Measurements from ENCODE around the gene AVP. TPM values are rescaled to one million over a fixed set of nuclear protein-coding genes. Genes with fewer than 3 reads are reported as not detected.

The AVP gene
- total and polyA plus RNA-seq, 9 of the 15 experiments (the other 6 are each of a cell fraction or from before 2014, with no cell fraction given), result not detected

DNA sequence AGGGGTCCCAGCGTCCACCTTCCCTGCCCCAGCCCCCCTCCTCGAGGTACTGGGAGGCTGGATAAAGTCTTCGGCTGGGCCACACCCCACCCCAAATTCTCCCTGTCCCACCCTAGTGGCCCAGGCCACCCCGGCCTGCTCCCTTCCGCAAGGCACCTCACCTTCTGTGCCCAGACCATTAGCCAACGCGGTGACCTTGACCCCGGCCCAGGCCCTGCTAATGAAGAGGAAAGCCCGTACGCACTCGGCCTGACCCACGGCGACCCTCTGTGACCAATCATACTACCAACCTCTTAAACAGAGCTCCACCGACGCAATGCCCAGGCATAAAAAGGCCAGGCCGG lies 13.3 kb downstream of the AVP start:
- intact Hi-C loops (cut with micrococcal nuclease), result no loop called here
- no peak overlapping the region for H3K4me2 ChIP-seq (ENCODE audit: insufficient read depth, low read length)
- TF ChIP-seq OTX1 (CRISPR knock-in tag; IDR thresholded peaks at IDR 0.05) (no peak), RBFOX2 (IDR thresholded peaks at IDR 0.05; ENCODE audit: low read depth, low read length) (no peak), CHD2 (IDR thresholded peaks at IDR 0.05; ENCODE audit: low read depth, low read length) (no peak), XRCC4 (IDR thresholded peaks at IDR 0.05; ENCODE audit: extremely low read depth, insufficient read depth, insufficient read length) (no peak), SIN3A (IDR thresholded peaks at IDR 0.05; ENCODE audit: borderline replicate concordance in 2 of 2, control insufficient read depth in 1 of 2, low read depth in 2 of 2, low read length in 2 of 2) (no peak), CXXC5 (CRISPR knock-in tag; IDR thresholded peaks at IDR 0.05) (no peak)
- TF ChIP-seq, protein P1, sequence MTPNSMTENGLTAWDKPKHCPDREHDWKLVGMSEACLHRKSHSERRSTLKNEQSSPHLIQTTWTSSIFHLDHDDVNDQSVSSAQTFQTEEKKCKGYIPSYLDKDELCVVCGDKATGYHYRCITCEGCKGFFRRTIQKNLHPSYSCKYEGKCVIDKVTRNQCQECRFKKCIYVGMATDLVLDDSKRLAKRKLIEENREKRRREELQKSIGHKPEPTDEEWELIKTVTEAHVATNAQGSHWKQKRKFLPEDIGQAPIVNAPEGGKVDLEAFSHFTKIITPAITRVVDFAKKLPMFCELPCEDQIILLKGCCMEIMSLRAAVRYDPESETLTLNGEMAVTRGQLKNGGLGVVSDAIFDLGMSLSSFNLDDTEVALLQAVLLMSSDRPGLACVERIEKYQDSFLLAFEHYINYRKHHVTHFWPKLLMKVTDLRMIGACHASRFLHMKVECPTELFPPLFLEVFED (CRISPR knock-in tag; conservative IDR thresholded peaks at IDR 0.05), result no peak
- TF ChIP-seq, protein P2, sequence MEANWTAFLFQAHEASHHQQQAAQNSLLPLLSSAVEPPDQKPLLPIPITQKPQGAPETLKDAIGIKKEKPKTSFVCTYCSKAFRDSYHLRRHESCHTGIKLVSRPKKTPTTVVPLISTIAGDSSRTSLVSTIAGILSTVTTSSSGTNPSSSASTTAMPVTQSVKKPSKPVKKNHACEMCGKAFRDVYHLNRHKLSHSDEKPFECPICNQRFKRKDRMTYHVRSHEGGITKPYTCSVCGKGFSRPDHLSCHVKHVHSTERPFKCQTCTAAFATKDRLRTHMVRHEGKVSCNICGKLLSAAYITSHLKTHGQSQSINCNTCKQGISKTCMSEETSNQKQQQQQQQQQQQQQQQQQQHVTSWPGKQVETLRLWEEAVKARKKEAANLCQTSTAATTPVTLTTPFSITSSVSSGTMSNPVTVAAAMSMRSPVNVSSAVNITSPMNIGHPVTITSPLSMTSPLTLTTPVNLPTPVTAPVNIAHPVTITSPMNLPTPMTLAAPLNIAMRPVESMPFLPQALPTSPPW (CRISPR knock-in tag; IDR thresholded peaks at IDR 0.05), result no peak
- TF ChIP-seq, protein P3, sequence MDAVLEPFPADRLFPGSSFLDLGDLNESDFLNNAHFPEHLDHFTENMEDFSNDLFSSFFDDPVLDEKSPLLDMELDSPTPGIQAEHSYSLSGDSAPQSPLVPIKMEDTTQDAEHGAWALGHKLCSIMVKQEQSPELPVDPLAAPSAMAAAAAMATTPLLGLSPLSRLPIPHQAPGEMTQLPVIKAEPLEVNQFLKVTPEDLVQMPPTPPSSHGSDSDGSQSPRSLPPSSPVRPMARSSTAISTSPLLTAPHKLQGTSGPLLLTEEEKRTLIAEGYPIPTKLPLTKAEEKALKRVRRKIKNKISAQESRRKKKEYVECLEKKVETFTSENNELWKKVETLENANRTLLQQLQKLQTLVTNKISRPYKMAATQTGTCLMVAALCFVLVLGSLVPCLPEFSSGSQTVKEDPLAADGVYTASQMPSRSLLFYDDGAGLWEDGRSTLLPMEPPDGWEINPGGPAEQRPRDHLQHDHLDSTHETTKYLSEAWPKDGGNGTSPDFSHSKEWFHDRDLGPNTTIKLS (IDR thresholded peaks at IDR 0.05; ENCODE audit: borderline replicate concordance, low read depth), result no peak
- TF ChIP-seq, protein P4, sequence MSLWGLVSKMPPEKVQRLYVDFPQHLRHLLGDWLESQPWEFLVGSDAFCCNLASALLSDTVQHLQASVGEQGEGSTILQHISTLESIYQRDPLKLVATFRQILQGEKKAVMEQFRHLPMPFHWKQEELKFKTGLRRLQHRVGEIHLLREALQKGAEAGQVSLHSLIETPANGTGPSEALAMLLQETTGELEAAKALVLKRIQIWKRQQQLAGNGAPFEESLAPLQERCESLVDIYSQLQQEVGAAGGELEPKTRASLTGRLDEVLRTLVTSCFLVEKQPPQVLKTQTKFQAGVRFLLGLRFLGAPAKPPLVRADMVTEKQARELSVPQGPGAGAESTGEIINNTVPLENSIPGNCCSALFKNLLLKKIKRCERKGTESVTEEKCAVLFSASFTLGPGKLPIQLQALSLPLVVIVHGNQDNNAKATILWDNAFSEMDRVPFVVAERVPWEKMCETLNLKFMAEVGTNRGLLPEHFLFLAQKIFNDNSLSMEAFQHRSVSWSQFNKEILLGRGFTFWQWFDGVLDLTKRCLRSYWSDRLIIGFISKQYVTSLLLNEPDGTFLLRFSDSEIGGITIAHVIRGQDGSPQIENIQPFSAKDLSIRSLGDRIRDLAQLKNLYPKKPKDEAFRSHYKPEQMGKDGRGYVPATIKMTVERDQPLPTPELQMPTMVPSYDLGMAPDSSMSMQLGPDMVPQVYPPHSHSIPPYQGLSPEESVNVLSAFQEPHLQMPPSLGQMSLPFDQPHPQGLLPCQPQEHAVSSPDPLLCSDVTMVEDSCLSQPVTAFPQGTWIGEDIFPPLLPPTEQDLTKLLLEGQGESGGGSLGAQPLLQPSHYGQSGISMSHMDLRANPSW (CRISPR knock-in tag; IDR thresholded peaks at IDR 0.05), result no peak
- TF ChIP-seq, protein P5, sequence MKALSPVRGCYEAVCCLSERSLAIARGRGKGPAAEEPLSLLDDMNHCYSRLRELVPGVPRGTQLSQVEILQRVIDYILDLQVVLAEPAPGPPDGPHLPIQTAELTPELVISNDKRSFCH (CRISPR knock-in tag; IDR thresholded peaks at IDR 0.05), result no peak
- TF ChIP-seq, protein P5 (tag; IDR thresholded peaks at IDR 0.05), result no peak
- TF ChIP-seq, protein P6, sequence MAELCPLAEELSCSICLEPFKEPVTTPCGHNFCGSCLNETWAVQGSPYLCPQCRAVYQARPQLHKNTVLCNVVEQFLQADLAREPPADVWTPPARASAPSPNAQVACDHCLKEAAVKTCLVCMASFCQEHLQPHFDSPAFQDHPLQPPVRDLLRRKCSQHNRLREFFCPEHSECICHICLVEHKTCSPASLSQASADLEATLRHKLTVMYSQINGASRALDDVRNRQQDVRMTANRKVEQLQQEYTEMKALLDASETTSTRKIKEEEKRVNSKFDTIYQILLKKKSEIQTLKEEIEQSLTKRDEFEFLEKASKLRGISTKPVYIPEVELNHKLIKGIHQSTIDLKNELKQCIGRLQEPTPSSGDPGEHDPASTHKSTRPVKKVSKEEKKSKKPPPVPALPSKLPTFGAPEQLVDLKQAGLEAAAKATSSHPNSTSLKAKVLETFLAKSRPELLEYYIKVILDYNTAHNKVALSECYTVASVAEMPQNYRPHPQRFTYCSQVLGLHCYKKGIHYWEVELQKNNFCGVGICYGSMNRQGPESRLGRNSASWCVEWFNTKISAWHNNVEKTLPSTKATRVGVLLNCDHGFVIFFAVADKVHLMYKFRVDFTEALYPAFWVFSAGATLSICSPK (IDR thresholded peaks at IDR 0.05; ENCODE audit: borderline replicate concordance), result no peak

More for the DNA sequence above, 13.3 kb downstream of the AVP start:
- no TSS peak for BruUV-seq (replicated peaks)
- H3K9me3 ChIP-seq (replicated peaks; ENCODE audit: control insufficient read depth, insufficient read depth, low read depth, low read length), result no peaks in the 10 kb centered on the region
- FAIRE-seq, result no peak
- peak in 1 of 4 experiments; percentile 1 for DNase-seq (ENCODE audit: extremely low read depth in 1 of 4, low spot score in 3 of 4)
- H2AFZ ChIP-seq (ENCODE audit: low read depth, low read length), result no peak overlapping the region
- no peaks in the 10 kb centered on the region for H3K79me2 ChIP-seq (ENCODE audit: control insufficient read depth, insufficient read depth, low read length)
- no peaks in the 10 kb centered on the region for H3K9me1 ChIP-seq (ENCODE audit: control insufficient read depth, insufficient read depth, low read length)
- no peaks in the 10 kb centered on the region for H3K27me3 ChIP-seq (ENCODE audit: control insufficient read depth in 2 of 2, insufficient read depth in 2 of 2, low read length in 2 of 2)
- CTCF ChIA-PET (ENCODE audit: low intra/inter-chr PET ratio), result no interaction called here
- no peaks in the 10 kb centered on the region for H3K36me3 ChIP-seq (ENCODE audit: control insufficient read depth, insufficient read depth, low read length)
- POLR2A ChIA-PET, result no interaction called here
- H3K4me3 ChIP-seq, result no peak overlapping the region
- H4K20me1 ChIP-seq (replicated peaks; ENCODE audit: control insufficient read depth, insufficient read depth, low read length), result no peaks in the 10 kb centered on the region
- H3K4me1 ChIP-seq (replicated peaks in 1 of 2; ENCODE audit: control insufficient read depth in 2 of 2, insufficient read depth in 2 of 2, low read length in 2 of 2), result peaks cover 4 to 18% of the 10 kb centered on the region in 2 experiments; a peak in 4 of 5 replicates
- no peak overlapping the region for H3K9ac ChIP-seq (ENCODE audit: insufficient read depth in 1 of 2, low read depth in 2 of 2, low read length in 2 of 2)
- WGBS (ENCODE audit: insufficient coverage, low coverage, missing lambda C conversion rate), result 14% methylated on average over 2 of the region's 16 CpGs
- H3K27ac ChIP-seq (ENCODE audit: extremely low read depth, low read depth, low read length), result no peak overlapping the region
- in situ Hi-C loops (cut with MboI), result no loop called here
- ATAC-seq, result no peak

Measured in K562 (cell line).